GM12878 (cell line): ENCODE results near the gene LMX1B. TPM values are rescaled to one million over a fixed set of nuclear protein-coding genes. Genes with fewer than 3 reads are reported as not detected.

Source experiments
- ATAC-seq: fragments of 200-7000 bp; cut with Tn5 transposase; 3 replicates; pipeline ENCODE4 v1.9.1; 2020; ENCODE audit warnings: mild to moderate bottlenecking, moderate library complexity
- BruUV-seq: library from RNA; stranded (reverse); fragments of 400-500 nt; replicated peaks from 2 replicates; lab custom pipeline; 2021; lab: Mats Ljungman, UMichigan
- CTCF ChIA-PET: fragments of 300-600 bp; sonication (Branson Sonifier 250); formaldehyde crosslinking; extraction: SDS; loops from one replicate; lab custom pipeline; 2021; ENCODE audit warnings: inconsistent platforms; lab: Yijun Ruan, JAX
- POLR2A ChIA-PET: fragments of 350-600 bp; formaldehyde crosslinking; extraction: SDS; loops from one replicate; lab custom pipeline; 2021; ENCODE audit warnings: inconsistent platforms; lab: Charles Lee
- RAD21 ChIA-PET: fragments of 300-600 bp; sonication (Branson Sonifier 250); formaldehyde crosslinking; loops from one replicate; lab custom pipeline; 2023; ENCODE audit warnings: antibody characterized with exemption; ENCODE audit not compliant: unreplicated experiment; lab: Charles Lee
- SMC1A ChIA-PET: fragments of 300-600 bp; sonication (Branson Sonifier 250); formaldehyde crosslinking; loops from one replicate; lab custom pipeline; 2023; ENCODE audit not compliant: unreplicated experiment, uncharacterized antibody; lab: Charles Lee
- DNase-seq: peaks from one replicate; pipeline ENCODE4 v3.0.0-alpha.2; 2011; ENCODE audit warnings: low read depth, low spot score
- FAIRE-seq: peaks from 3 replicates; lab custom pipeline; 2011; peaks lifted over from hg19 to GRCh38; lab: Jason Lieb, UNC
- H2AFZ ChIP-seq: 2 replicates; pipeline ENCODE4 v1.6.0; 2011; ENCODE audit warnings: low read depth, low read length, control low read depth; ENCODE audit not compliant: control insufficient read depth
- H3K27ac ChIP-seq: 2 replicates; pipeline ENCODE4 v1.5.1; 2011; ENCODE audit warnings: control low read depth; ENCODE audit not compliant: control insufficient read depth, insufficient read depth
- H3K27me3 ChIP-seq, 2 experiments: replicated peaks in 1 of 2; 2 replicates each; pipeline versions ENCODE4 v1.6.0 to v1.6.1; 2011; ENCODE audit warnings: low read length in 1 of 2; ENCODE audit not compliant: control insufficient read depth in 2 of 2, insufficient read depth in 2 of 2
- H3K36me3 ChIP-seq, 2 experiments: 2 replicates each; pipeline ENCODE4 v1.5.1; 2011; ENCODE audit warnings: low read length in 1 of 2; ENCODE audit not compliant: control insufficient read depth in 2 of 2, insufficient read depth in 2 of 2
- H3K4me1 ChIP-seq: 2 replicates; pipeline ENCODE4 v1.6.1; 2011; ENCODE audit warnings: mild to moderate bottlenecking, low read length, moderate library complexity, mixed read lengths; ENCODE audit not compliant: control insufficient read depth, insufficient read depth
- H3K4me2 ChIP-seq: 2 replicates; pipeline ENCODE4 v1.6.0; 2011; ENCODE audit warnings: control low read depth; ENCODE audit not compliant: control insufficient read depth, insufficient read depth
- H3K4me3 ChIP-seq: fragments of 200-600 bp; sonication (generic); 2 replicates; pipeline ENCODE4 v1.5.1; 2016
- H3K79me2 ChIP-seq: 2 replicates; pipeline ENCODE4 v1.6.0; 2011; ENCODE audit warnings: low read length; ENCODE audit not compliant: control insufficient read depth, insufficient read depth
- H3K9ac ChIP-seq: 2 replicates; pipeline ENCODE4 v1.8.0; 2011; ENCODE audit warnings: low read length, control low read depth, mixed read lengths; ENCODE audit not compliant: control insufficient read depth, insufficient read depth
- H3K9me3 ChIP-seq: replicated peaks from 3 replicates; pipeline ENCODE4 v1.5.1; 2011; ENCODE audit warnings: mild to moderate bottlenecking, low read length; ENCODE audit not compliant: control insufficient read depth, insufficient read depth
- H4K20me1 ChIP-seq: 2 replicates; pipeline ENCODE4 v1.6.0; 2011; ENCODE audit not compliant: control insufficient read depth, insufficient read depth
- CBX3 ChIP-seq: fragments of 200-600 bp; sonication (generic); IDR thresholded peaks from 2 replicates; pipeline ENCODE4 v1.6.1; 2016; ENCODE audit warnings: low read depth, borderline replicate concordance
- CBX5 ChIP-seq: sonication (generic); IDR thresholded peaks from 2 replicates; pipeline ENCODE4 v1.6.1; 2016; ENCODE audit warnings: low read depth, moderate library complexity, mild to moderate bottlenecking, inconsistent platforms
- DPF2 ChIP-seq: fragments of 450-650 bp; IDR thresholded peaks from 2 replicates; pipeline ENCODE4 v1.6.1; 2017; ENCODE audit warnings: mild to moderate bottlenecking
- GABPA ChIP-seq: IDR thresholded peaks from 2 replicates; pipeline ENCODE4 v1.6.1; 2014; ENCODE audit warnings: antibody characterized with exemption, low read depth, mild to moderate bottlenecking, inconsistent platforms
- SREBF1 ChIP-seq: IDR thresholded peaks from 2 replicates; pipeline ENCODE4 v1.6.1; 2012; ENCODE audit warnings: mild to moderate bottlenecking, low read length
- ZZZ3 ChIP-seq: IDR thresholded peaks from 2 replicates; pipeline ENCODE4 v1.6.1; 2011; ENCODE audit warnings: low read depth; ENCODE audit not compliant: control insufficient read depth, insufficient read length
- WGBS: methylation state at CpG from one replicate; pipeline ENCODE4 v1.1.6; 2016; ENCODE audit warnings: low lambda C conversion rate; ENCODE audit not compliant: insufficient replicate concordance, insufficient coverage; ENCODE audit errors: missing lambda C conversion rate; 5-methylcytosine and 5-hydroxymethylcytosine counted together
- in situ Hi-C: fragments of 300-500 bp; cut with MboI; formaldehyde crosslinking; loops from 9 replicates; pipeline ENCODE4 v1.14.3; 2018; ENCODE audit warnings: mixed read lengths
- intact Hi-C: fragments of 100-400 bp; cut with micrococcal nuclease; formaldehyde crosslinking; loops from one replicate; pipeline ENCODE4 v1.14.2; 2022; ENCODE audit not compliant: unreplicated experiment
- polyA plus RNA-seq, 11 experiments: library from polyadenylated mRNA; depleted of rRNA in 4 of 11; unstranded in 6 of 11; stranded (reverse) in 5 of 11; fragments of >200 nt; fragmentation: Nextera tagmentation in 4 of 11; fragmentation: Illumina TruSeq in 1 of 11; extraction: Ambion mirVana in 4 of 11; extraction: Trizol in 1 of 11; gene quantifications; 1 replicate in 1 of 11; 2 replicates in 10 of 11; pipeline versions ENCODE4 v1.2.1 to v1.2.3, GENCODE V29; 2011 to 2016; ENCODE audit warnings: inconsistent platforms in 2 of 11, missing spikeins in 2 of 11, low read depth in 1 of 11
- total RNA-seq, 4 experiments: library from RNA; depleted of rRNA in 3 of 4; stranded (reverse); fragments of >200 nt in 3 of 4; fragmentation: Illumina TruSeq in 1 of 4; extraction: Trizol in 1 of 4; gene quantifications; 2 replicates each; pipeline versions ENCODE4 v1.2.1 to v1.2.3, GENCODE V29; 2013 to 2021
- TF ChIP-seq, protein P1 (sequence below): fragments of 450-650 bp; IDR thresholded peaks from 2 replicates; pipeline ENCODE4 v1.6.1; 2018; ENCODE audit warnings: borderline replicate concordance, mild to moderate bottlenecking; ENCODE audit not compliant: partially characterized antibody
- TF ChIP-seq, protein P2 (sequence below): fragments of 450-650 bp; formaldehyde crosslinking; IDR thresholded peaks from 2 replicates; pipeline ENCODE4 v1.4.0; 2022; ENCODE audit warnings: mild to moderate bottlenecking, moderate library complexity
- TF ChIP-seq, protein P3 (sequence below): IDR thresholded peaks from 2 replicates; pipeline ENCODE4 v1.6.1; 2011; ENCODE audit warnings: borderline replicate concordance, low read depth, mild to moderate bottlenecking, moderate library complexity, low read length; ENCODE audit not compliant: insufficient read depth, poor library complexity, severe bottlenecking
- TF ChIP-seq, protein P4 (sequence below): fragments of 450-650 bp; IDR thresholded peaks from 2 replicates; pipeline ENCODE4 v1.6.1; 2017; ENCODE audit warnings: low read depth, mild to moderate bottlenecking, moderate library complexity
- TF ChIP-seq, protein P5 (sequence below): fragments of 450-650 bp; IDR thresholded peaks from 2 replicates; pipeline ENCODE4 v1.6.1; 2014; ENCODE audit warnings: mild to moderate bottlenecking

The LMX1B gene
- total and polyA plus RNA-seq, 10 of the 15 experiments (the other 5 are each of a cell fraction or from before 2014, with no cell fraction given): not detected

DNA sequence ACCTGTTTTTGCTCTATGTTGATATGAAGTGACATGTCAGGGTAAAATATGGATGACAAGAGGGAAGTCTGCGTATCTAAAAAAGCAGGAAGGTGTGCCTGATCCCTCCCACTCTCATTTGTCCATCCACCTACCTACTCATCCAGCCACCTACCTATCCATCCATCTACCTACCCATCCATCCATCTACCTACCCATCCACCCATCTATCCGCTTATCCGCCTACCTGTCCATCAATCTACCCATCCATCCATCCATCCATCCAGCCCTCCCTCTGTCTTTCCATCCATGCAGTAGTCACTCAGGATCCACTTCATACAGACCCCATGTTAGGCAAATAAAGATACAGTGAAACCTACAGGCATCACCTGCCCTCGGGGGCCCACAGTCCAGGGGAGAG lies 32.4 kb downstream of the LMX1B start:
- in situ Hi-C loops (no loop called here), intact Hi-C loops (no loop called here)
- ChIA-PET POLR2A (no interaction called here), RAD21 (no interaction called here), CTCF (no interaction called here), SMC1A (no interaction called here)
- H3K4me3 ChIP-seq: no peak overlapping the region
- no TSS peak for BruUV-seq
- TF ChIP-seq CBX5: no peak
- no peak for TF ChIP-seq DPF2
- TF ChIP-seq, protein P1, sequence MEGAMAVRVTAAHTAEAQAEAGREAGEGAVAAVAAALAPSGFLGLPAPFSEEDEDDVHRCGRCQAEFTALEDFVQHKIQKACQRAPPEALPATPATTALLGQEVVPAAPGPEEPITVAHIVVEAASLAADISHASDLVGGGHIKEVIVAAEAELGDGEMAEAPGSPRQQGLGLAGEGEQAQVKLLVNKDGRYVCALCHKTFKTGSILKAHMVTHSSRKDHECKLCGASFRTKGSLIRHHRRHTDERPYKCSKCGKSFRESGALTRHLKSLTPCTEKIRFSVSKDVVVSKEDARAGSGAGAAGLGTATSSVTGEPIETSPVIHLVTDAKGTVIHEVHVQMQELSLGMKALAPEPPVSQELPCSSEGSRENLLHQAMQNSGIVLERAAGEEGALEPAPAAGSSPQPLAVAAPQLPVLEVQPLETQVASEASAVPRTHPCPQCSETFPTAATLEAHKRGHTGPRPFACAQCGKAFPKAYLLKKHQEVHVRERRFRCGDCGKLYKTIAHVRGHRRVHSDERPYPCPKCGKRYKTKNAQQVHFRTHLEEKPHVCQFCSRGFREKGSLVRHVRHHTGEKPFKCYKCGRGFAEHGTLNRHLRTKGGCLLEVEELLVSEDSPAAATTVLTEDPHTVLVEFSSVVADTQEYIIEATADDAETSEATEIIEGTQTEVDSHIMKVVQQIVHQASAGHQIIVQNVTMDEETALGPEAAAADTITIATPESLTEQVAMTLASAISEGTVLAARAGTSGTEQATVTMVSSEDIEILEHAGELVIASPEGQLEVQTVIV: no peak
- TF ChIP-seq, protein P2, sequence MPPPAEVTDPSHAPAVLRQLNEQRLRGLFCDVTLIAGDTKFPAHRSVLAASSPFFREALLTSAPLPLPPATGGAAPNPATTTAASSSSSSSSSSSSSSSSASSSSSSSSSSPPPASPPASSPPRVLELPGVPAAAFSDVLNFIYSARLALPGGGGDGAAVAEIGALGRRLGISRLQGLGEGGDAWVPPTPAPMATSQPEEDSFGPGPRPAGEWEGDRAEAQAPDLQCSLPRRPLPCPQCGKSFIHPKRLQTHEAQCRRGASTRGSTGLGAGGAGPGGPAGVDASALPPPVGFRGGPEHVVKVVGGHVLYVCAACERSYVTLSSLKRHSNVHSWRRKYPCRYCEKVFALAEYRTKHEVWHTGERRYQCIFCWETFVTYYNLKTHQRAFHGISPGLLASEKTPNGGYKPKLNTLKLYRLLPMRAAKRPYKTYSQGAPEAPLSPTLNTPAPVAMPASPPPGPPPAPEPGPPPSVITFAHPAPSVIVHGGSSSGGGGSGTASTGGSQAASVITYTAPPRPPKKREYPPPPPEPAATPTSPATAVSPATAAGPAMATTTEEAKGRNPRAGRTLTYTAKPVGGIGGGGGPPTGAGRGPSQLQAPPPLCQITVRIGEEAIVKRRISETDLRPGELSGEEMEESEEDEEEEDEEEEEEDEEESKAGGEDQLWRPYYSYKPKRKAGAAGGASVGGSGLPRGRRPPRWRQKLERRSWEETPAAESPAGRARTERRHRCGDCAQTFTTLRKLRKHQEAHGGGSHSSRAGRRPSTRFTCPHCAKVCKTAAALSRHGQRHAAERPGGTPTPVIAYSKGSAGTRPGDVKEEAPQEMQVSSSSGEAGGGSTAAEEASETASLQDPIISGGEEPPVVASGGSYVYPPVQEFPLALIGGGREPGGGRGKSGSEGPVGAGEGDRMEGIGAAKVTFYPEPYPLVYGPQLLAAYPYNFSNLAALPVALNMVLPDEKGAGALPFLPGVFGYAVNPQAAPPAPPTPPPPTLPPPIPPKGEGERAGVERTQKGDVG (CRISPR knock-in tag): no peak
- TF ChIP-seq, protein P3, sequence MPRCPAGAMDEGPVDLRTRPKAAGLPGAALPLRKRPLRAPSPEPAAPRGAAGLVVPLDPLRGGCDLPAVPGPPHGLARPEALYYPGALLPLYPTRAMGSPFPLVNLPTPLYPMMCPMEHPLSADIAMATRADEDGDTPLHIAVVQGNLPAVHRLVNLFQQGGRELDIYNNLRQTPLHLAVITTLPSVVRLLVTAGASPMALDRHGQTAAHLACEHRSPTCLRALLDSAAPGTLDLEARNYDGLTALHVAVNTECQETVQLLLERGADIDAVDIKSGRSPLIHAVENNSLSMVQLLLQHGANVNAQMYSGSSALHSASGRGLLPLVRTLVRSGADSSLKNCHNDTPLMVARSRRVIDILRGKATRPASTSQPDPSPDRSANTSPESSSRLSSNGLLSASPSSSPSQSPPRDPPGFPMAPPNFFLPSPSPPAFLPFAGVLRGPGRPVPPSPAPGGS: no peak
- TF ChIP-seq CBX3: no peak
- TF ChIP-seq, protein P4, sequence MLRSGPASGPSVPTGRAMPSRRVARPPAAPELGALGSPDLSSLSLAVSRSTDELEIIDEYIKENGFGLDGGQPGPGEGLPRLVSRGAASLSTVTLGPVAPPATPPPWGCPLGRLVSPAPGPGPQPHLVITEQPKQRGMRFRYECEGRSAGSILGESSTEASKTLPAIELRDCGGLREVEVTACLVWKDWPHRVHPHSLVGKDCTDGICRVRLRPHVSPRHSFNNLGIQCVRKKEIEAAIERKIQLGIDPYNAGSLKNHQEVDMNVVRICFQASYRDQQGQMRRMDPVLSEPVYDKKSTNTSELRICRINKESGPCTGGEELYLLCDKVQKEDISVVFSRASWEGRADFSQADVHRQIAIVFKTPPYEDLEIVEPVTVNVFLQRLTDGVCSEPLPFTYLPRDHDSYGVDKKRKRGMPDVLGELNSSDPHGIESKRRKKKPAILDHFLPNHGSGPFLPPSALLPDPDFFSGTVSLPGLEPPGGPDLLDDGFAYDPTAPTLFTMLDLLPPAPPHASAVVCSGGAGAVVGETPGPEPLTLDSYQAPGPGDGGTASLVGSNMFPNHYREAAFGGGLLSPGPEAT: no peak
- no peak for TF ChIP-seq GABPA
- TF ChIP-seq, protein P5, sequence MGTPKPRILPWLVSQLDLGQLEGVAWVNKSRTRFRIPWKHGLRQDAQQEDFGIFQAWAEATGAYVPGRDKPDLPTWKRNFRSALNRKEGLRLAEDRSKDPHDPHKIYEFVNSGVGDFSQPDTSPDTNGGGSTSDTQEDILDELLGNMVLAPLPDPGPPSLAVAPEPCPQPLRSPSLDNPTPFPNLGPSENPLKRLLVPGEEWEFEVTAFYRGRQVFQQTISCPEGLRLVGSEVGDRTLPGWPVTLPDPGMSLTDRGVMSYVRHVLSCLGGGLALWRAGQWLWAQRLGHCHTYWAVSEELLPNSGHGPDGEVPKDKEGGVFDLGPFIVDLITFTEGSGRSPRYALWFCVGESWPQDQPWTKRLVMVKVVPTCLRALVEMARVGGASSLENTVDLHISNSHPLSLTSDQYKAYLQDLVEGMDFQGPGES: no peak
- TF ChIP-seq SREBF1: no peak
- no peak for TF ChIP-seq ZZZ3
- no peaks in the 10 kb centered on the region; the same call in 1 of the 2 replicates for H4K20me1 ChIP-seq
- H3K36me3 ChIP-seq: no peaks in the 10 kb centered on the region
- no peak overlapping the region for H2AFZ ChIP-seq
- peaks cover 14 to 21% of the 10 kb centered on the region in 2 experiments for H3K27me3 ChIP-seq
- H3K4me1 ChIP-seq: no peaks in the 10 kb centered on the region
- ATAC-seq (no peak), FAIRE-seq (no peak), DNase-seq (no peak)
- no peaks in the 10 kb centered on the region for H3K9me3 ChIP-seq
- no peak overlapping the region for H3K4me2 ChIP-seq
- 25% methylated on average over 4 of the region's 4 CpGs for WGBS
- no peaks in the 10 kb centered on the region for H3K79me2 ChIP-seq
- H3K9ac ChIP-seq: no peak overlapping the region
- no peak overlapping the region for H3K27ac ChIP-seq
